MM.1S (cell line): ENCODE results near the gene VAV3.

Experiments
- DNase-seq: peaks from one replicate; pipeline ENCODE4 v3.0.0-alpha.2; 2015
- H2AFZ ChIP-seq: fragments of 300-600 bp; sonication (generic); 2 replicates; pipeline ENCODE4 v1.6.0; 2016; ENCODE audit warnings: antibody characterized with exemption, low read length
- H3F3A ChIP-seq: fragments of 300-600 bp; sonication (generic); 2 replicates; pipeline ENCODE4 v1.6.1; 2016; ENCODE audit warnings: mild to moderate bottlenecking, antibody characterized with exemption, low read length, moderate library complexity, mixed read lengths; ENCODE audit not compliant: insufficient read depth
- H3K27ac ChIP-seq: fragments of 300-600 bp; sonication (generic); 2 replicates; pipeline ENCODE4 v1.5.1; 2016; ENCODE audit warnings: mild to moderate bottlenecking, low read length
- H3K27me3 ChIP-seq: fragments of 300-600 bp; sonication (generic); replicated peaks from 2 replicates; pipeline ENCODE4 v1.6.0; 2016; ENCODE audit warnings: low read length; ENCODE audit not compliant: insufficient read depth
- H3K36me3 ChIP-seq: fragments of 300-600 bp; sonication (generic); replicated peaks from 2 replicates; pipeline ENCODE4 v1.6.1; 2016; ENCODE audit warnings: mild to moderate bottlenecking, low read length, mixed read lengths; ENCODE audit not compliant: insufficient read depth
- H3K4me1 ChIP-seq: fragments of 300-600 bp; sonication (generic); 2 replicates; pipeline ENCODE4 v1.6.1; 2016; ENCODE audit warnings: low read length, mixed read lengths
- H3K4me2 ChIP-seq: fragments of 300-600 bp; sonication (generic); 2 replicates; pipeline ENCODE4 v1.6.0; 2016; ENCODE audit warnings: low read depth, low read length
- H3K4me3 ChIP-seq: fragments of 300-600 bp; sonication (generic); 2 replicates; pipeline ENCODE4 v1.5.1; 2016; ENCODE audit warnings: low read length, mixed read lengths
- H3K79me2 ChIP-seq: fragments of 300-600 bp; sonication (generic); 2 replicates; pipeline ENCODE4 v1.6.1; 2016; ENCODE audit warnings: mixed run types, low read length, mixed read lengths
- H3K9ac ChIP-seq: fragments of 300-600 bp; sonication (generic); 2 replicates; pipeline ENCODE4 v1.6.1; 2016; ENCODE audit warnings: low read length, mixed read lengths
- H3K9me2 ChIP-seq: fragments of 300-600 bp; sonication (generic); replicated peaks from 2 replicates; pipeline ENCODE4 v1.6.1; 2016; ENCODE audit warnings: mild to moderate bottlenecking, low read length, mixed read lengths; ENCODE audit not compliant: insufficient read depth
- H3K9me3 ChIP-seq: fragments of 300-600 bp; sonication (generic); replicated peaks from 2 replicates; pipeline ENCODE4 v1.6.1; 2016; ENCODE audit warnings: mild to moderate bottlenecking, low read length, mixed read lengths; ENCODE audit not compliant: insufficient read depth
- H4K20me1 ChIP-seq: fragments of 300-600 bp; sonication (generic); 2 replicates; pipeline ENCODE4 v1.6.1; 2016; ENCODE audit warnings: mild to moderate bottlenecking, low read length, moderate library complexity, mixed read lengths; ENCODE audit not compliant: insufficient read depth
- CTCF ChIP-seq: fragments of 300-600 bp; sonication (generic); IDR thresholded peaks from 2 replicates; pipeline ENCODE4 v1.5.1; 2016; ENCODE audit warnings: antibody characterized with exemption, low read length, mixed read lengths
- EZH2 ChIP-seq: fragments of 300-600 bp; sonication (generic); optimal IDR thresholded peaks from 2 replicates; pipeline ENCODE3; 2017; ENCODE audit warnings: low read depth, mild to moderate bottlenecking, antibody characterized with exemption, low read length, mixed read lengths
- EZH2phosphoT487 ChIP-seq: fragments of 300-600 bp; sonication (generic); IDR thresholded peaks from 2 replicates; pipeline ENCODE4 v1.6.1; 2018; ENCODE audit warnings: antibody characterized with exemption, low read length

Gene VAV3

DNA sequence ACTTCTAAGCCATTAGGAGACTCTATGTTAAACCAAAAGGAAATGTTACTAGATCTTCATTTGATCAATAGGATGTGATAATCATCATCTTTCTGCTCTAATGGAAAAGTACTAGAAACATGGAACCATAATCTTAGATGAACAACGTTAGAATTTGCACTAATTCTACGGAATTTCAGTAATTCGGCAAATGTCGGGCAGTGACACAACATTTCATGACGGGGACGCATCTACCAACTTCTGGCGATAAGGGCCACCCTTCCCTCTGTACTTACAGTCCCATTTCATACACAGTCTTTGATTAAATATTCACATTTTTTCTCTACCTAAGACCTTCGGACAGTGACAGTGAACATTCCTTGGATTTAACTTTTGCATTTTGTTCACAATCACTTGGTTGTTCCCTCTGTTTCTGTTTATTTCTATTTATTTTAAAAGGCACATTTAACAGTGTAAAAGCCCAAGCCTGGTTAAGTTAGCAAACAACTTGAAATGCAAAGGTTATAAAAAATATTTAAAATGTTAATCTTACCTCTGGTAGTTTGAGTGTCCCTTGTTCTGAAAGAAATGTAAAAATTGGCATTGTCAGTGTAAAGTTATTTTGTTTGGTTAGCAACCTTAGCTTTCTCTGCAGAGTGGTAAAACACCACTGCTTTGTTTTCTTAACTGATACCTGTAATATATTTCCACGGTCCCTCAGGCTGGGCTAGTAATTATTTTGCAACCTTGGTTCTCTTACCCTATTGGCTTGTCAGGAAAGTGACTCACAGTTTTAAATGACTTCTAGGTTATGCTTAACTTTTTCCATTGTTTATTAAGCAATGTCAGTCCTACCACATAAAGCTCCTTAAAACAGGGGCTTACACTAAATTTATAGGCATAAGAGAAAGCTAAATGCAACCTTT, 276.9 kb downstream of the VAV3 start:
- H3K4me3 ChIP-seq: no peak overlapping the region
- H3K9ac ChIP-seq: no peak overlapping the region
- TF ChIP-seq EZH2 (no peak), EZH2phosphoT487 (no peak), CTCF (no peak)
- H3K36me3 ChIP-seq: no peaks in the 10 kb centered on the region
- H3K27me3 ChIP-seq: no peaks in the 10 kb centered on the region
- H2AFZ ChIP-seq: no peak overlapping the region
- no peaks in the 10 kb centered on the region for H4K20me1 ChIP-seq
- no peaks in the 10 kb centered on the region for H3K9me3 ChIP-seq
- H3K9me2 ChIP-seq: no peaks in the 10 kb centered on the region
- H3K27ac ChIP-seq: no peak overlapping the region
- no peaks in the 10 kb centered on the region for H3F3A ChIP-seq
- no peaks in the 10 kb centered on the region for H3K79me2 ChIP-seq
- H3K4me2 ChIP-seq: no peak overlapping the region
- no peak for DNase-seq
- no peaks in the 10 kb centered on the region for H3K4me1 ChIP-seq

DNA sequence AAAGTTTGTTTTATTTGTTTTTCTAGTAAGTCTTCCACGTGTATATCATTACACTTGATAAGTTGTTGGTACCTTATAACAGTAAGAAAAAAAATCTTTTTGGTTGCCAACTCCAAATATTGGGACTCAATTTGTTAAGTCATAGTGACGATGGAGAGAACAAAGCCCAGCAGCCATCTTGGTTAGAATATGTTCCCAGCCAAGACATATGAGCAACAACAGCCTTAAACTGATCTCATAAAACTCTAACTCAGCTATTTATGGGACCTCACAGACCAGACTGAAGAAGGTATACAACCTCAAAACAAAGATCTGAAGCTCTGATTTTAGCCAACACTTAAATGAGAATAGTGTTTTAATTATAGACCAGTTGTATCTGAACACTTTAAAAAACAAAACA, 281.3 kb downstream of the VAV3 start:
- no peaks in the 10 kb centered on the region for H3F3A ChIP-seq
- H2AFZ ChIP-seq: no peak overlapping the region
- no peaks in the 10 kb centered on the region for H4K20me1 ChIP-seq
- H3K79me2 ChIP-seq: no peaks in the 10 kb centered on the region
- H3K4me3 ChIP-seq: no peak overlapping the region
- DNase-seq: no peak
- H3K36me3 ChIP-seq: no peaks in the 10 kb centered on the region
- no peaks in the 10 kb centered on the region for H3K27me3 ChIP-seq
- H3K27ac ChIP-seq: no peak overlapping the region
- no peaks in the 10 kb centered on the region for H3K9me3 ChIP-seq
- H3K9me2 ChIP-seq: no peaks in the 10 kb centered on the region
- no peak overlapping the region for H3K4me2 ChIP-seq
- TF ChIP-seq CTCF (no peak), EZH2 (no peak), EZH2phosphoT487 (no peak)
- H3K4me1 ChIP-seq: no peaks in the 10 kb centered on the region
- no peak overlapping the region for H3K9ac ChIP-seq

GRCh38 chr1:107683191-107683657, 281.8 kb downstream of the VAV3 start:
- no peaks in the 10 kb centered on the region for H3K79me2 ChIP-seq
- H3K9me2 ChIP-seq: no peaks in the 10 kb centered on the region
- no peaks in the 10 kb centered on the region for H3K9me3 ChIP-seq
- no peak overlapping the region for H2AFZ ChIP-seq
- no peaks in the 10 kb centered on the region for H3K4me1 ChIP-seq
- H3K36me3 ChIP-seq: no peaks in the 10 kb centered on the region
- no peak overlapping the region for H3K4me2 ChIP-seq
- no peak overlapping the region for H3K27ac ChIP-seq
- H3K27me3 ChIP-seq: no peaks in the 10 kb centered on the region
- no peak overlapping the region for H3K9ac ChIP-seq
- no peak for DNase-seq
- TF ChIP-seq CTCF (no peak), EZH2phosphoT487 (no peak), EZH2 (no peak)
- H4K20me1 ChIP-seq: no peaks in the 10 kb centered on the region
- H3F3A ChIP-seq: no peaks in the 10 kb centered on the region
- no peak overlapping the region for H3K4me3 ChIP-seq
